K562 (cell line): ENCODE data around the gene FILIP1L. TPM values are rescaled to one million over a fixed set of nuclear protein-coding genes. Genes with fewer than 3 reads are reported as not detected.

Experiments used
- FOXA1 ChIP-seq: fragments of 450-650 bp; IDR thresholded peaks from 2 replicates; pipeline ENCODE4 v1.6.1; 2016; ENCODE audit warnings: mild to moderate bottlenecking, borderline replicate concordance
- MAFG ChIP-seq: fragments of 450-650 bp; conservative IDR thresholded peaks from 2 replicates; pipeline ENCODE4 v1.6.1; 2016; ENCODE audit warnings: missing genetic modification characterization, missing compliant biosample characterization
- MYBL2 ChIP-seq, 2 experiments: fragments of 450-650 bp in 1 of 2; sonication (generic) in 1 of 2; formaldehyde crosslinking in 1 of 2; IDR thresholded peaks; 2 replicates each; pipeline versions ENCODE4 v1.6.1 to v1.8.1; 2017 to 2022; ENCODE audit warnings: borderline replicate concordance in 1 of 2, inconsistent platforms in 1 of 2, low read depth in 1 of 2, mild to moderate bottlenecking in 1 of 2, missing genetic modification reagents in 1 of 2, moderate library complexity in 1 of 2
- NRF1 ChIP-seq, 2 experiments: fragments of 450-650 bp; IDR thresholded peaks in 1 of 2; conservative IDR thresholded peaks in 1 of 2; 2 replicates each; pipeline ENCODE4 v1.6.1; 2014; ENCODE audit warnings: mild to moderate bottlenecking in 2 of 2
- SRSF7 ChIP-seq: fragments of 200-400 bp; formaldehyde crosslinking; optimal IDR thresholded peaks from 2 replicates; pipeline ENCODE3; 2017; ENCODE audit warnings: mild to moderate bottlenecking, low read depth, low read length
- TBL1XR1 ChIP-seq, 2 experiments: IDR thresholded peaks; 2 replicates each; pipeline ENCODE4 v1.6.1; 2012; ENCODE audit warnings: improper control_type of control experiment in 2 of 2, low read length in 2 of 2, mild to moderate bottlenecking in 1 of 2
- TSC22D4 ChIP-seq: fragments of 450-650 bp; IDR thresholded peaks from 2 replicates; pipeline ENCODE4 v1.6.1; 2016; ENCODE audit warnings: missing genetic modification characterization, missing biosample characterization, control low read depth
- ZNF24 ChIP-seq: fragments of 450-650 bp; IDR thresholded peaks from 2 replicates; pipeline ENCODE4 v1.6.1; 2016
- ZNF41 ChIP-seq: fragments of 250-450 bp; sonication (Bioruptor Pico); conservative IDR thresholded peaks from 2 replicates; pipeline ENCODE4 v1.4.0; 2020; ENCODE audit warnings: mild to moderate bottlenecking
- polyA plus RNA-seq, 8 experiments: library from polyadenylated mRNA; depleted of rRNA in 4 of 8; stranded (reverse) in 5 of 8; unstranded in 3 of 8; fragments of >200 nt; fragmentation: Nextera tagmentation in 2 of 8; fragmentation: Illumina TruSeq in 1 of 8; extraction: Ambion mirVana in 2 of 8; extraction: Trizol in 1 of 8; gene quantifications; 2 replicates each; pipeline versions ENCODE4 v1.2.1 to v1.2.3, GENCODE V29; 2011 to 2014; ENCODE audit warnings: inconsistent platforms in 1 of 8, missing spikeins in 1 of 8
- total RNA-seq, 7 experiments: library from RNA; depleted of rRNA in 6 of 7; stranded (reverse); fragments of >200 nt in 6 of 7; fragmentation: Illumina TruSeq in 2 of 7; extraction: Trizol in 2 of 7; gene quantifications; 2 replicates each; pipeline versions ENCODE4 v1.2.1 to v1.2.3, GENCODE V29; 2011 to 2021; ENCODE audit warnings: low replicate concordance in 1 of 7
- TF ChIP-seq, protein P1 (sequence below): fragments of 250-450 bp; sonication (Bioruptor Pico); IDR thresholded peaks from 2 replicates; pipeline ENCODE4 v1.5.0; 2020; ENCODE audit warnings: mild to moderate bottlenecking
- TF ChIP-seq, protein P2 (sequence below), 2 experiments: fragments of 450-650 bp; IDR thresholded peaks; 2 replicates each; pipeline ENCODE4 v1.6.1; 2016; ENCODE audit warnings: mild to moderate bottlenecking in 2 of 2, borderline replicate concordance in 1 of 2, low read depth in 1 of 2, moderate library complexity in 1 of 2
- TF ChIP-seq, protein P3 (sequence below): fragments of 250-450 bp; sonication (Bioruptor Pico); IDR thresholded peaks from 2 replicates; pipeline ENCODE4 v1.8.0; 2021; ENCODE audit warnings: mild to moderate bottlenecking, moderate library complexity
- TF ChIP-seq, protein P4 (sequence below), 2 experiments: fragments of 450-650 bp; IDR thresholded peaks; 2 replicates each; pipeline ENCODE4 v1.6.1; 2016

Gene FILIP1L
- total and polyA plus RNA-seq, 9 of the 15 experiments (the other 6 are each of a cell fraction or from before 2014, with no cell fraction given), result 0.50 to 2.1 (median 1.1) TPM

DNA sequence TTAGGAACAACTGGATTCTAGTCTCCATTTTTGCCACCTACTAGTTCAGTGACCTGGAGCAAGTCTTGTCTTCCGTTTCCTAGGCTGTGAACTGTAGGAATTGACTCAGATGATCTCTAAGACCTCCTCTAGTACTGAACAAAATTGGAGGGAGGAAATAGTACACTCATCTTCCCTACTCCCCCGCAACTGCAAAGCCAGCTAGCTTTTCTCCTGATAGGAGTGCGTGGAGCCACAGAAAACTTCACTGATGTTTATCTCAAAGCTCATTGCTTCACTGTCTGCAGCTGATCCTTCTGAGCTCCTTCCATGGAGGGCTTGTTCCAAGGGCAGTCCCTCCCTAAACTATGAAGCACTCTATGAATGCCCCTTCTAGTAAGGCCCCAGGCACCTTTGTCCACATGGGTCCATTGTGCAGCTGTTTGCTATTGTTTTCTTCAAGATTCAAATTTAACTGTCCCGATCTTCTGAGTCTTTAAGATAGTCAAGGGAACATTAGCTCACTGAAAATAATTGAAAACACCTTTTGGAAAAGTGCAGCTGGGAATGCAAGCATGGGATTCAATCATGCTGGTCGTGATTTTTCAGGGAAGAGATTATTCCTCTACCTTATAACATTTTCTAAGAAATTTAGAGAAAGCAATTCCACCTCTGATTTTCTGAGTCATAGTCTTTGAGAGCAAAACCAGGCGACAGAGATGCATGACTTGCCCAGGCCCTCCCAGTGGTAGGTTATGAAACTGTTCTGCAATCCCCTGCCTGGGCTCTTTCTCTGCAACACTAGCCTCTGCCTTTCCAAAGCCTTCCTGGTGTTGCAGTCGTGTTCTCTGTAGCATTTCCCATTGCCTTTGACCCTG lies 24.3 kb downstream of the FILIP1L start (continued):
- TF ChIP-seq ZNF24 (no peak; the same call in 1 of the 2 replicates), TBL1XR1 (IDR thresholded peaks at IDR 0.05; ENCODE audit: low read length in 2 of 2) (peak in 1 of 2 experiments; percentile 65; a peak in 1 of 4 replicates), SRSF7 (no peak), TSC22D4 (tag) (no peak), NRF1 (conservative IDR thresholded peaks at IDR 0.05 in 1 of 2, IDR thresholded peaks at IDR 0.05 in 1 of 2) (0 out of 4 replicates have a peak, but pooled peaks of 1 of the 2 experiments have one; percentile 15), ZNF41 (CRISPR knock-in tag) (no peak), FOXA1 (no peak), MAFG (tag) (no peak), MYBL2 (IDR thresholded peaks at IDR 0.05; ENCODE audit: low read depth) (0 out of 2 replicates have a peak, but pooled peaks have one; percentile 22), MYBL2 (CRISPR knock-in tag; IDR thresholded peaks at IDR 0.05; ENCODE audit: borderline replicate concordance) (no peak)
- TF ChIP-seq, protein P1, sequence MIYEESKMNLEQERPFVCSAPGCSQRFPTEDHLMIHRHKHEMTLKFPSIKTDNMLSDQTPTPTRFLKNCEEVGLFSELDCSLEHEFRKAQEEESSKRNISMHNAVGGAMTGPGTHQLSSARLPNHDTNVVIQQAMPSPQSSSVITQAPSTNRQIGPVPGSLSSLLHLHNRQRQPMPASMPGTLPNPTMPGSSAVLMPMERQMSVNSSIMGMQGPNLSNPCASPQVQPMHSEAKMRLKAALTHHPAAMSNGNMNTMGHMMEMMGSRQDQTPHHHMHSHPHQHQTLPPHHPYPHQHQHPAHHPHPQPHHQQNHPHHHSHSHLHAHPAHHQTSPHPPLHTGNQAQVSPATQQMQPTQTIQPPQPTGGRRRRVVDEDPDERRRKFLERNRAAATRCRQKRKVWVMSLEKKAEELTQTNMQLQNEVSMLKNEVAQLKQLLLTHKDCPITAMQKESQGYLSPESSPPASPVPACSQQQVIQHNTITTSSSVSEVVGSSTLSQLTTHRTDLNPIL, result no peak
- TF ChIP-seq, protein P2, sequence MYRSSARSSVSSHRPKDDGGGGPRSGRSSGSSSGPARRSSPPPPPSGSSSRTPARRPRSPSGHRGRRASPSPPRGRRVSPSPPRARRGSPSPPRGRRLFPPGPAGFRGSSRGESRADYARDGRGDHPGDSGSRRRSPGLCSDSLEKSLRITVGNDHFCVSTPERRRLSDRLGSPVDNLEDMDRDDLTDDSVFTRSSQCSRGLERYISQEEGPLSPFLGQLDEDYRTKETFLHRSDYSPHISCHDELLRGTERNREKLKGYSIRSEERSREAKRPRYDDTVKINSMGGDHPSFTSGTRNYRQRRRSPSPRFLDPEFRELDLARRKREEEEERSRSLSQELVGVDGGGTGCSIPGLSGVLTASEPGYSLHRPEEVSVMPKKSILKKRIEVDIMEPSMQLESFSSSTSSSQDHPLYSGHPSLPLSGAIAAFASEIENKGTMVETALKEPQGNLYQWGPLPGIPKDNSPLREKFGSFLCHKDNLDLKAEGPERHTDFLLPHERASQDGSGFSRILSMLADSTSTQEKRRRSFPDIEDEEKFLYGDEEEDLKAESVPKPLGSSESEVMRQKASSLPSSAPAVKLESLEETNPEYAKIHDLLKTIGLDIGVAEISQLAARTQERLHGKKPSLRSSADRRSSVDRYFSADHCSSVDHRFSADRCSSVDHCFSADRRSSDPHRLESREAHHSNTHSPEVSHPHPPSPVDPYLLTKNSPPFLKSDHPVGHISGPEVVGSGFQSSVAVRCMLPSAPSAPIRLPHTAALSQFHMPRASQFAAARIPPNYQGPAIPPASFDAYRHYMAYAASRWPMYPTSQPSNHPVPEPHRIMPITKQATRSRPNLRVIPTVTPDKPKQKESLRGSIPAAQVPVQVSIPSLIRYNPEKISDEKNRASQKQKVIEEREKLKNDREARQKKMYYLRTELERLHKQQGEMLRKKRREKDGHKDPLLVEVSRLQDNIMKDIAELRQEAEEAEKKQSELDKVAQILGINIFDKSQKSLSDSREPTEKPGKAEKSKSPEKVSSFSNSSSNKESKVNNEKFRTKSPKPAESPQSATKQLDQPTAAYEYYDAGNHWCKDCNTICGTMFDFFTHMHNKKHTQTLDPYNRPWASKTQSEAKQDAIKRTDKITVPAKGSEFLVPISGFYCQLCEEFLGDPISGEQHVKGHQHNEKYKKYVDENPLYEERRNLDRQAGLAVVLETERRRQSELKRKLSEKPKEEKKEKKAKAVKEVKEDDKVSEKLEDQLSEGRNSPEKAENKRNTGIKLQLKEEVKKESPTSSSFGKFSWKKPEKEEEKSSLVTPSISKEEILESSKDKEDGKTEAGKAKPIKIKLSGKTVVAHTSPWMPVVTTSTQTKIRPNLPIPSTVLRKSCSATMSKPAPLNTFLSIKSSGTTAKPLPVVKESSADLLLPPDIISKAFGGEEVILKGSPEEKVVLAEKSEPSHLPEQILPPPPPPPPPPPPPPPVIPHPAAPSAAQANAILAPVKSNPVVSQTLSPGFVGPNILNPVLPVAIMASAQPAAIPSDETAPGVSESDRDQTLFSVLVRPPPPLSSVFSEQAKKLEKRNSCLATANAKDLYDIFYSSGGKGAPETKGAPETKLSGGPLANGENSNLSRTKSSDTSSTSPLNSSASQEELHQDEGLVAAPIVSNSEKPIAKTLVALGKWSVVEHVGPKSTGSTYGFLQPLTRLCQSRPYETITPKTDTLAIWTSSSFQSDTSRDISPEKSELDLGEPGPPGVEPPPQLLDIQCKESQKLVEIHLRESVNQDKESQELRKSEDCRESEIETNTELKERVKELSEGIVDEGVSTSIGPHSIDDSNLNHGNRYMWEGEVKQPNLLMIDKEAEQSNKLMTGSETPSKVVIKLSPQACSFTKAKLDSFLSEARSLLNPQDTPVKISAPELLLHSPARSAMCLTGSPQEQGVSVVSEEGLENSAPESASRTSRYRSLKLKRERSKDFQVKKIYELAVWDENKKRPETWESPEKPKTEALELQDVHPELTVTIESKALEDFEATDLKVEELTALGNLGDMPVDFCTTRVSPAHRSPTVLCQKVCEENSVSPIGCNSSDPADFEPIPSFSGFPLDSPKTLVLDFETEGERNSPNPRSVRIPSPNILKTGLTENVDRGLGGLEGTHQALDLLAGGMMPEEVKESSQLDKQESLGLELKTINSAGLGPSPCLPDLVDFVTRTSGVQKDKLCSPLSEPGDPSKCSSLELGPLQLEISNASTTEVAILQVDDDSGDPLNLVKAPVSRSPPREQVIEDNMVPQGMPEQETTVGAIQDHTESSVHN (IDR thresholded peaks at IDR 0.05; ENCODE audit: borderline replicate concordance in 1 of 2, low read depth in 1 of 2), result peak in 1 of 2 experiments; percentile 63; a peak in 1 of 4 replicates
- TF ChIP-seq, protein P3, sequence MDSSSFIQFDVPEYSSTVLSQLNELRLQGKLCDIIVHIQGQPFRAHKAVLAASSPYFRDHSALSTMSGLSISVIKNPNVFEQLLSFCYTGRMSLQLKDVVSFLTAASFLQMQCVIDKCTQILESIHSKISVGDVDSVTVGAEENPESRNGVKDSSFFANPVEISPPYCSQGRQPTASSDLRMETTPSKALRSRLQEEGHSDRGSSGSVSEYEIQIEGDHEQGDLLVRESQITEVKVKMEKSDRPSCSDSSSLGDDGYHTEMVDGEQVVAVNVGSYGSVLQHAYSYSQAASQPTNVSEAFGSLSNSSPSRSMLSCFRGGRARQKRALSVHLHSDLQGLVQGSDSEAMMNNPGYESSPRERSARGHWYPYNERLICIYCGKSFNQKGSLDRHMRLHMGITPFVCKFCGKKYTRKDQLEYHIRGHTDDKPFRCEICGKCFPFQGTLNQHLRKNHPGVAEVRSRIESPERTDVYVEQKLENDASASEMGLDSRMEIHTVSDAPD (CRISPR knock-in tag), result no peak
- TF ChIP-seq, protein P4, sequence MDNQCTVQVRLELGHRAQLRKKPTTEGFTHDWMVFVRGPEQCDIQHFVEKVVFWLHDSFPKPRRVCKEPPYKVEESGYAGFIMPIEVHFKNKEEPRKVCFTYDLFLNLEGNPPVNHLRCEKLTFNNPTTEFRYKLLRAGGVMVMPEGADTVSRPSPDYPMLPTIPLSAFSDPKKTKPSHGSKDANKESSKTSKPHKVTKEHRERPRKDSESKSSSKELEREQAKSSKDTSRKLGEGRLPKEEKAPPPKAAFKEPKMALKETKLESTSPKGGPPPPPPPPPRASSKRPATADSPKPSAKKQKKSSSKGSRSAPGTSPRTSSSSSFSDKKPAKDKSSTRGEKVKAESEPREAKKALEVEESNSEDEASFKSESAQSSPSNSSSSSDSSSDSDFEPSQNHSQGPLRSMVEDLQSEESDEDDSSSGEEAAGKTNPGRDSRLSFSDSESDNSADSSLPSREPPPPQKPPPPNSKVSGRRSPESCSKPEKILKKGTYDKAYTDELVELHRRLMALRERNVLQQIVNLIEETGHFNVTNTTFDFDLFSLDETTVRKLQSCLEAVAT (IDR thresholded peaks at IDR 0.05), result no peak
